K562 (cell line): Measurements from ENCODE around the gene MCOLN2. TPM values are rescaled to one million over a fixed set of nuclear protein-coding genes. Genes with fewer than 3 reads are reported as not detected.

ENCODE experiments used
- ATAC-seq: fragments of 200-7000 bp; cut with Tn5 transposase; 3 replicates; pipeline ENCODE4 v1.9.1; 2020; ENCODE audit warnings: moderate library complexity
- BruUV-seq: library from RNA; stranded (reverse); fragments of 400-500 nt; replicated peaks from 2 replicates; lab custom pipeline; 2021; lab: Mats Ljungman, UMichigan
- CTCF ChIA-PET: fragments of 300-600 bp; formaldehyde crosslinking; extraction: SDS; loops from one replicate; lab custom pipeline; 2021; ENCODE audit warnings: low intra/inter-chr PET ratio; lab: Yijun Ruan, JAX
- POLR2A ChIA-PET: fragments of 300-600, 350-650 bp; sonication (Branson Sonifier 250); formaldehyde crosslinking; extraction: SDS; loops from one replicate; lab custom pipeline; 2021; ENCODE audit warnings: antibody characterized with exemption, inconsistent platforms; lab: Yijun Ruan, JAX
- DNase-seq, 4 experiments: peaks; one replicate each; pipeline versions ENCODE4 v3.0.0 to v3.0.0-alpha.2; 2011 to 2018; ENCODE audit warnings: low spot score in 3 of 4, mixed read lengths in 3 of 4; ENCODE audit errors: extremely low read depth in 1 of 4
- FAIRE-seq: peaks from 2 replicates; lab custom pipeline; 2011; peaks lifted over from hg19 to GRCh38; lab: Jason Lieb, UNC
- H2AFZ ChIP-seq: 2 replicates; pipeline ENCODE4 v1.6.0; 2011; ENCODE audit warnings: low read depth, low read length, control low read depth, inconsistent platforms
- H3K27ac ChIP-seq: fragments of 200-600 bp; 3 replicates; pipeline ENCODE4 v1.8.0; 2011; ENCODE audit warnings: low read depth, mild to moderate bottlenecking, control low read depth, inconsistent platforms, low read length, moderate library complexity, mixed read lengths; ENCODE audit errors: extremely low read depth
- H3K27me3 ChIP-seq, 2 experiments: fragments of 300-600 bp in 1 of 2; 2 replicates in 1 of 2; 3 replicates in 1 of 2; pipeline versions ENCODE4 v1.6.0 to v1.8.0; 2011; ENCODE audit warnings: inconsistent platforms in 2 of 2, low read length in 2 of 2, mild to moderate bottlenecking in 1 of 2, mixed read lengths in 1 of 2, moderate library complexity in 1 of 2; ENCODE audit not compliant: control insufficient read depth in 2 of 2, insufficient read depth in 2 of 2
- H3K36me3 ChIP-seq: fragments of 300-600 bp; 3 replicates; pipeline ENCODE4 v1.8.0; 2011; ENCODE audit warnings: mild to moderate bottlenecking, low read length, inconsistent platforms; ENCODE audit not compliant: control insufficient read depth, insufficient read depth
- H3K4me1 ChIP-seq, 2 experiments: fragments of 200-600 bp in 1 of 2; replicated peaks in 1 of 2; 2 replicates in 1 of 2; 3 replicates in 1 of 2; pipeline versions ENCODE4 v1.5.1 to v1.8.0; 2011; ENCODE audit warnings: inconsistent platforms in 2 of 2, low read length in 2 of 2, mild to moderate bottlenecking in 1 of 2, mixed read lengths in 1 of 2, moderate library complexity in 1 of 2; ENCODE audit not compliant: control insufficient read depth in 2 of 2, insufficient read depth in 2 of 2
- H3K4me2 ChIP-seq: 2 replicates; pipeline ENCODE4 v1.6.1; 2011; ENCODE audit warnings: low read length, control low read depth, inconsistent platforms, mixed read lengths; ENCODE audit not compliant: insufficient read depth
- H3K4me3 ChIP-seq: fragments of 200-600 bp; sonication (generic), shearing (Covaris generic); 2 replicates; pipeline ENCODE4 v1.5.1; 2016; ENCODE audit warnings: control low read depth, inconsistent platforms
- H3K79me2 ChIP-seq: fragments of 200-600 bp; 3 replicates; pipeline ENCODE4 v1.8.0; 2011; ENCODE audit warnings: low read length, inconsistent platforms; ENCODE audit not compliant: control insufficient read depth, insufficient read depth
- H3K9ac ChIP-seq, 2 experiments: 2 replicates each; pipeline versions ENCODE4 v1.6.0 to v1.6.1; 2011; ENCODE audit warnings: low read depth in 2 of 2, low read length in 2 of 2, control low read depth in 1 of 2, inconsistent platforms in 1 of 2, mild to moderate bottlenecking in 1 of 2, mixed read lengths in 1 of 2; ENCODE audit not compliant: insufficient read depth in 1 of 2
- H3K9me1 ChIP-seq: one replicate; pipeline ENCODE4 v1.6.0; 2011; ENCODE audit warnings: inconsistent platforms, mild to moderate bottlenecking, low read length, moderate library complexity; ENCODE audit not compliant: control insufficient read depth, insufficient read depth
- H3K9me3 ChIP-seq: replicated peaks from 2 replicates; pipeline ENCODE4 v1.5.1; 2011; ENCODE audit warnings: low read depth, low read length, inconsistent platforms; ENCODE audit not compliant: control insufficient read depth, insufficient read depth
- H4K20me1 ChIP-seq: replicated peaks from 2 replicates; pipeline ENCODE4 v1.6.1; 2011; ENCODE audit warnings: low read length, inconsistent platforms, mixed read lengths; ENCODE audit not compliant: control insufficient read depth, insufficient read depth
- E4F1 ChIP-seq: fragments of 250-450 bp; sonication (Bioruptor Pico); IDR thresholded peaks from 2 replicates; pipeline ENCODE4 v1.5.0; 2021; ENCODE audit warnings: mild to moderate bottlenecking, borderline replicate concordance
- ESRRB ChIP-seq: fragments of 250-450 bp; sonication (Bioruptor Pico); IDR thresholded peaks from 2 replicates; pipeline ENCODE4 v1.5.0; 2020; ENCODE audit warnings: mild to moderate bottlenecking, moderate library complexity, borderline replicate concordance
- HEY1 ChIP-seq: fragments of 250-450 bp; sonication (Bioruptor Pico); IDR thresholded peaks from 2 replicates; pipeline ENCODE4 v1.5.0; 2020; ENCODE audit warnings: mild to moderate bottlenecking, moderate library complexity, borderline replicate concordance
- HNRNPH1 ChIP-seq: fragments of 200-400 bp; formaldehyde crosslinking; optimal IDR thresholded peaks from 2 replicates; pipeline ENCODE3; 2017; ENCODE audit warnings: low read depth, mild to moderate bottlenecking, low read length, moderate library complexity
- KLF10 ChIP-seq: fragments of 250-450 bp; sonication (Bioruptor Pico); IDR thresholded peaks from 2 replicates; pipeline ENCODE4 v1.6.1; 2021; ENCODE audit warnings: matching md5 sums
- MAFF ChIP-seq: IDR thresholded peaks from 2 replicates; pipeline ENCODE4 v1.6.1; 2012; ENCODE audit warnings: low read length, improper control_type of control experiment
- NFXL1 ChIP-seq: fragments of 450-650 bp; formaldehyde crosslinking; IDR thresholded peaks from 2 replicates; pipeline ENCODE4 v1.4.0; 2021; ENCODE audit warnings: mild to moderate bottlenecking
- NFYB ChIP-seq: IDR thresholded peaks from 2 replicates; pipeline ENCODE4 v1.6.1; 2011; ENCODE audit warnings: mild to moderate bottlenecking, moderate library complexity; ENCODE audit not compliant: insufficient read length; ENCODE audit errors: extremely low read depth
- NR4A1 ChIP-seq, 2 experiments: fragments of 250-450 bp in 1 of 2; fragments of 450-650 bp in 1 of 2; sonication (Bioruptor Pico) in 1 of 2; IDR thresholded peaks; 2 replicates each; pipeline versions ENCODE4 v1.4.0 to v1.6.1; 2016 to 2020; ENCODE audit warnings: mild to moderate bottlenecking in 2 of 2, missing compliant biosample characterization in 1 of 2, missing genetic modification characterization in 1 of 2, moderate library complexity in 1 of 2
- POLR2AphosphoS2 ChIP-seq: IDR thresholded peaks from 2 replicates; pipeline ENCODE4 v1.6.1; 2012; ENCODE audit warnings: low read length, improper control_type of control experiment
- SNIP1 ChIP-seq: fragments of 450-650 bp; IDR thresholded peaks from 2 replicates; pipeline ENCODE4 v1.7.1; 2017; ENCODE audit warnings: low read depth, mild to moderate bottlenecking
- TCFL5 ChIP-seq: fragments of 250-450 bp; sonication (Bioruptor Pico); conservative IDR thresholded peaks from 2 replicates; pipeline ENCODE4 v1.6.1; 2021; ENCODE audit warnings: mild to moderate bottlenecking, moderate library complexity, matching md5 sums
- ZBTB11 ChIP-seq, 3 experiments: fragments of 200-800 bp in 1 of 3; fragments of 250-450 bp in 1 of 3; fragments of 450-650 bp in 1 of 3; sonication (Bioruptor Pico) in 1 of 3; sonication (Bioruptor generic) in 1 of 3; formaldehyde crosslinking in 1 of 3; IDR thresholded peaks; 2 replicates each; pipeline versions ENCODE4 v1.6.1 to v1.8.0; 2016 to 2022; ENCODE audit warnings: mild to moderate bottlenecking in 2 of 3, missing genetic modification characterization in 2 of 3, missing compliant biosample characterization in 1 of 3, moderate library complexity in 1 of 3
- ZNF121 ChIP-seq: sonication (generic); formaldehyde crosslinking; conservative IDR thresholded peaks from 2 replicates; pipeline ENCODE4 v1.8.0; 2022; ENCODE audit warnings: missing genetic modification reagents
- ZNF224 ChIP-seq: sonication (generic); formaldehyde crosslinking; IDR thresholded peaks from 2 replicates; pipeline ENCODE4 v1.8.0; 2022; ENCODE audit warnings: mild to moderate bottlenecking, missing genetic modification reagents
- ZNF586 ChIP-seq: fragments of 450-650 bp; formaldehyde crosslinking; conservative IDR thresholded peaks from 2 replicates; pipeline ENCODE4 v1.4.0; 2020; ENCODE audit warnings: mild to moderate bottlenecking, moderate library complexity
- WGBS: fragments of 100-300 bp; shearing (Covaris generic); methylation state at CpG from one replicate; pipeline ENCODE4 v1.1.6; 2016; ENCODE audit warnings: low coverage, mixed read lengths; ENCODE audit not compliant: insufficient coverage; ENCODE audit errors: missing lambda C conversion rate; 5-methylcytosine and 5-hydroxymethylcytosine counted together
- in situ Hi-C: fragments of 300-500 bp; cut with MboI; formaldehyde crosslinking; loops from 4 replicates; pipeline ENCODE4 v1.15.0; 2018; ENCODE audit warnings: inconsistent platforms, mixed read lengths
- intact Hi-C: fragments of 100-400 bp; cut with micrococcal nuclease; formaldehyde crosslinking; loops from 2 replicates; pipeline ENCODE4 v1.14.2; 2022
- polyA plus RNA-seq, 8 experiments: library from polyadenylated mRNA; depleted of rRNA in 4 of 8; stranded (reverse) in 5 of 8; unstranded in 3 of 8; fragments of >200 nt; fragmentation: Nextera tagmentation in 2 of 8; fragmentation: Illumina TruSeq in 1 of 8; extraction: Ambion mirVana in 2 of 8; extraction: Trizol in 1 of 8; gene quantifications; 2 replicates each; pipeline versions ENCODE4 v1.2.1 to v1.2.3, GENCODE V29; 2011 to 2014; ENCODE audit warnings: inconsistent platforms in 1 of 8, missing spikeins in 1 of 8
- total RNA-seq, 7 experiments: library from RNA; depleted of rRNA in 6 of 7; stranded (reverse); fragments of >200 nt in 6 of 7; fragmentation: Illumina TruSeq in 2 of 7; extraction: Trizol in 2 of 7; gene quantifications; 2 replicates each; pipeline versions ENCODE4 v1.2.1 to v1.2.3, GENCODE V29; 2011 to 2021; ENCODE audit warnings: low replicate concordance in 1 of 7

The MCOLN2 gene
- total and polyA plus RNA-seq, 9 of the 15 experiments (the other 6 are each of a cell fraction or from before 2014, with no cell fraction given) = 0.18 TPM; not detected in 8

- no peak for TF ChIP-seq NFYB
- TF ChIP-seq ESRRB (CRISPR knock-in tag) = no peak
Measured at GRCh38 chr1:85041793-85042192, 44.9 kb upstream of the MCOLN2 start (continued).

- H3K36me3 ChIP-seq = no peaks in the 10 kb centered on the region
- no peaks in the 10 kb centered on the region for H3K79me2 ChIP-seq
- intact Hi-C loops (no loop called here), in situ Hi-C loops (no loop called here)
- ChIA-PET POLR2A (no interaction called here), CTCF (no interaction called here)
- H3K27me3 ChIP-seq = no peaks in the 10 kb centered on the region
- H3K9ac ChIP-seq = no peak overlapping the region
- DNase-seq (no peak), FAIRE-seq (no peak), ATAC-seq (no peak)
- no peak overlapping the region for H3K4me2 ChIP-seq
- no peak overlapping the region for H2AFZ ChIP-seq
- no peaks in the 10 kb centered on the region for H3K4me1 ChIP-seq
- H4K20me1 ChIP-seq = no peaks in the 10 kb centered on the region; the same call in 1 of the 2 replicates
- H3K9me1 ChIP-seq = no peaks in the 10 kb centered on the region
- no TSS peak for BruUV-seq
- no peak overlapping the region for H3K27ac ChIP-seq
- H3K4me3 ChIP-seq = no peak overlapping the region
- 0% methylated on average over 2 of the region's 2 CpGs for WGBS
- H3K9me3 ChIP-seq = no peaks in the 10 kb centered on the region
- TF ChIP-seq HEY1 (no peak), NR4A1 (CRISPR knock-in tag; IDR thresholded peaks at IDR 0.05) (no peak), NR4A1 (tag; IDR thresholded peaks at IDR 0.05) (no peak), ZNF586 (CRISPR knock-in tag) (no peak), NFXL1 (CRISPR knock-in tag) (no peak), ZBTB11 (CRISPR knock-in tag; IDR thresholded peaks at IDR 0.05) (no peak), E4F1 (CRISPR knock-in tag) (no peak), POLR2AphosphoS2 (no peak), ZNF224 (CRISPR knock-in tag) (no peak), HNRNPH1 (no peak), SNIP1 (no peak), MAFF (no peak), KLF10 (no peak), ZNF121 (CRISPR knock-in tag) (no peak), TCFL5 (CRISPR knock-in tag) (no peak)
Measured at GRCh38 chr1:85033221-85033620, 36.3 kb upstream of the MCOLN2 start.
